Measurements from ENCODE around the gene POLR3A.

The POLR3A gene

DNA sequence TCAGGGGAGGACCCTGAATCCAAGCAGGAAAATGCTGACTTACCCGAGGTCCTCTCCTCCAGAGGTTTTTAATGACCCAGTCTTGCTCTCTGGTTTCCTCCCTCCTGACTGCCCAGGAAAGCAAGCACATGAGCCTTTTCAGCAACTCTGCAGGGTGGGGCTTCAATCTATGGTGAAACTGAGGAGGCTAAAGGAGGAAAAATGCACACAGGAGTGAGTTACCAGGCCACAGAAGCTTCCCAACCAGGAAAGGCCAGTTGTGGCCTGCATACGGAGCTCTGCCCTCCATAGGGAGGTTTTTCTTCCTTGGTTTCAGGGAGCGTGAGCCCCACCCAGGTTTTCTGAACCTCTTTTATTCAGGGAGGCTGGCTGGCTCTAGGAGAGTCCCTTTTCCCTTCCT is 88.7 kb downstream of the POLR3A start:
- DNase-seq: no peak

DNA sequence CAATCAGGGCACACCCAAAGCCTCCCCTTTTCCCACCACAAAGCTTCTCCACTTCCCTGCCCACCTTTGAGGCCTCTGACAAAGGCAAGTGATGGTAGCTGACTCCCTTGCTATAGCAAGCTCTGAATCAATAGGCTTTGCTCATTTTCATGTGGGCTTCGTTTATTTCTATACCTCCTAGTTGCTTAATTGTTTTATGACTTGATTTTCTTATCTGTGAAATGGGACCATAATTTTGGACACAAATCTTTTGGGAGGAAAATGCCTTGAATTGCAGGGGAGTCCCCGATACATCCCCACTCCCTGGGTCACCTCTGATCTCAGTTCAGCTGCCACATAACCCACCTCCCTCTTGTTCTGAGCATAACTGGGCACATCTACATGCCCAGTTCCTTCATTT is 89.1 kb downstream of the POLR3A start:
- DNase-seq: no peak

DNA sequence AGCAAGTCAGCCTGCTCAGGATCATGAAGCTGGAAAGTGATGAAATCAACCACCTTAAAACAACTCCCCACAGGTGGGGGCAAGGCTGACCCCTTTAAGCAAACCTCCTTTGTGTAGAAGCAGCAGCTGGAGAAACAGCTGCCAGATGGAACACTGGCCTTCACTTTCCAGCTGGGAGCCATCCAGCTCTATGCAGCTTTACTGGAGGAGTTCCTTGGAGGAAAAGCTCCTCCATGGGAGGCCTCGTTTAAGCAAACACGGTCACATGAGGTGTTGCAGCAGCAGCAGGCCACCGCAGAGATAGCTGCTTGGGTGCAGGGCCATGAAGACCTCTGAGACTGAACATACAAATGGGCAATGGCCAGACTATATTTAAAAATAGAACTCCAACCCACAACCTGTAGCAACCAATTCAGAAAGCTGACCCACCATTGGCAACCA is 89.7 kb downstream of the POLR3A start:
- no peak for DNase-seq

GRCh38 chr10:77936697-77937567 is 92.4 kb downstream of the POLR3A start:
- no peak for DNase-seq

- no peak for DNase-seq
These were observed 97.1 kb downstream of the POLR3A start for GRCh38 chr10:77932016-77932715.

DNA sequence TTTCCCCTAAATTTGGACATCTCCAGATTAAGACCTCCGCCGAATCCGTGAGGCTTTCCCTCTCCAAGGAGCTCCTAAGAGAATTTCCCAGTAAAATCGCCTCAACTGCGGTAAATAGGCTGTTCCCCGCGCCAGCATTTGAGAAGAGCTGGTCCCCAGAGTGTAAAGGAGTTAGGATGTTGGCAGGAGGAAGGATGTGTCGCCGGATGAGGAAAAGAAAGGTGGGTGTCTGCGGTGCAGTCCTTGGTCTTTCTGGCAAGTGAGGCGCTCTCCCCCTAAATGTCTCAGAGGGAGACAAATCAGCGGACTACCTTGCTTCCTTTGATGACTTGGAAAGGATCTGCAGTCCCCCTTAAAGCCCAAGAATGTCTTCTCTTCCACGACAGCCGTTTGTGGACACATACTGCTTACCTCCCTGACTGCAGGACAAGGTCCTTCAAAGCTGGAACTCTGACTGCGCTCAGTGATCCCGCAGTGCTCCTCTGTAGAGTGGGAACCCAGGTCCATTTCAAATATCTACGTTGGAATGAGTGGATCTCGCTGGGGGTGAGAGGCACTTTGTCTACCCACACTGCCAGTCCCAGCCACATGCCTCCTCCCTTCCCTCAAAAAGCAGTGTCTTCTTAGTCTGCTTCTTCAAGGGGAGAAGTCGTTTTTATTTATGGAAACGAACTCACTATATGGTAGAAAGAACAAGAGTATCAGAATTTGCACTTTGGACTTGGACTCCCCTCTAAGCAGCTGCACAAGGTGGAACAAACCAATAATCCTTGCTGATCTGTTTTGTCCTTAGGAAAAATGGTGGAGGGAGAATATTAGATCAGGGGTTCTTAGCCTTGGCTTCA is 101.7 kb downstream of the POLR3A start:
- DNase-seq: no peak

GRCh38 chr10:77926566-77927401 is 102.5 kb downstream of the POLR3A start, which contains the start of gene DLG5:
Gene DLG5 (minus strand): TSS chr10:77926755. CDS start chr10:77926520, 235 bp downstream.
- peak in 1 of 2 donors; percentile 16 for DNase-seq

GRCh38 chr10:77925795-77926565 is 103.3 kb downstream of the POLR3A start:
- DNase-seq: no peak

GRCh38 chr10:77925410-77925794 is 103.9 kb downstream of the POLR3A start:
- DNase-seq: no peak

- DNase-seq: no peak
These were observed 106.6 kb downstream of the POLR3A start for GRCh38 chr10:77922566-77923179.

GRCh38 chr10:77922055-77922454 is 107.3 kb downstream of the POLR3A start:
- DNase-seq: no peak

- DNase-seq: no peak
These were observed 107.9 kb downstream of the POLR3A start for GRCh38 chr10:77921395-77921794.

DNA sequence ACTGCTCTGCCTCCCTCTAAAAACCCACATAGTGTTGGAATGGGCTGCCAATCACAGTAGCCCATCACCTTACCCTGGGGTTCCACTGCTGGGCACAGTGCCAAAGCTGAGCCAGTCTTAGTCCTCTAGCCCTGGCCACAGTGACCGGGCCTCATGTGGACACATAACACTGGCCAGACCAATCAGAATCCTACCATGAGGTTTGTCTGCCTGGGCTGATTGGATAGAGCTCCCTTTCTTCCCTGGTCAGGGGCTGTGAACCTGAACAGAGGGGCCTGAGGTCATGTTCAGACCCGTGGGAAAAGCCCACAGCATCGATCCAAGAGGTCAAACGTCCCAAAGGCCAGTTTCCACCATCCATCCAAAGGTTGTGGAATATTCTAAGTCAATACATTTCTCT is 108.8 kb downstream of the POLR3A start:
- DNase-seq: no peak

DNA sequence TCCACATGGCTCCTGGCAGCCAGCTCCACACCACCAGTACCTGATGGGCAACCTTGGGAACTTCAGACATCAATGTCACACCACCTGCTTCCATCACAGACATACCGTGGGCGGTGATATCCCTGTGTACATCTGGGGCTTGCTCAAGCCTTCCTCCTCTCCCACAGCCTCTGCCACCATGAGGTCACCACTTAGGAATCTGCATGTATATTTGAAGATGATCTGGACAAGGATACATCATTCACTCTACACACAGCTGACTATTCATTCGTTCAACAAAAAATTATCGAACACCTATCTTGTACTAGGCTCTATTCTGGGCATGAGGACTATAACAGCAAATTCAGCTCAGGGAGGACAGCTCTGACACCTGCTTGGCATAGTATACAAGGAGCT is 109.6 kb downstream of the POLR3A start:
- no peak for DNase-seq
